Stomach (tissue), 4 donors: ENCODE measurements around the gene MAP3K6.

Experiments used
- EP300 ChIP-seq: sonication (generic); formaldehyde crosslinking; IDR thresholded peaks from one replicate; pipeline ENCODE4 v1.6.1; 2017; ENCODE audit warnings: antibody characterized with exemption
- POLR2AphosphoS5 ChIP-seq, 3 donors: sonication (generic); formaldehyde crosslinking; IDR thresholded peaks; one replicate each; pipeline ENCODE4 v1.6.1; 2016; ENCODE audit warnings: antibody characterized with exemption in 3 of 3

DNA sequence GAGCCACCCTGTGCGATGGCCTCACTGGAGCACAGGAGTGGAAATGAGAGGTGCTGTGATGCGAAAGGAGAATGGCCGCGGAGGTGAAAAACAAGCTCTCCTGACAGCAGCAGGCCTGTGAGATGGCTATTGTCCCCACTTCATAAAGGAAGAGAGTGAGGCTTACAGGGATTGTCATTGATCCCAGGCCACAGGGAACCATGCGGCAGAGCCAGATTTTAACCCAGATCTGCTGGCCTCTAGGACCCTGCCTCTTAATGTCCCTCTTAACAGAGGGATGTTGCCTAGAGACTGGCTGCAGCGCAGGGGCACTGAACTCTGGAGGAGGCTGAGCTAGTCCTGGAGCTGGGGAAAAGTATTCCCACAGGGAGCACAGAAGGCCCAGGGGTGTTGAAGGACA is 28.0 kb downstream of the MAP3K6 start:
- TF ChIP-seq EP300 = no peak
- TF ChIP-seq POLR2AphosphoS5 (IDR thresholded peaks at IDR 0.05) = no peak
